GM04503 (cell line): Measurements from ENCODE around the gene HCST.

Experiments
- DNase-seq: peaks from one replicate; pipeline ENCODE4 v3.0.0-alpha.2; 2012; ENCODE audit warnings: low read depth

HCST gene

DNA sequence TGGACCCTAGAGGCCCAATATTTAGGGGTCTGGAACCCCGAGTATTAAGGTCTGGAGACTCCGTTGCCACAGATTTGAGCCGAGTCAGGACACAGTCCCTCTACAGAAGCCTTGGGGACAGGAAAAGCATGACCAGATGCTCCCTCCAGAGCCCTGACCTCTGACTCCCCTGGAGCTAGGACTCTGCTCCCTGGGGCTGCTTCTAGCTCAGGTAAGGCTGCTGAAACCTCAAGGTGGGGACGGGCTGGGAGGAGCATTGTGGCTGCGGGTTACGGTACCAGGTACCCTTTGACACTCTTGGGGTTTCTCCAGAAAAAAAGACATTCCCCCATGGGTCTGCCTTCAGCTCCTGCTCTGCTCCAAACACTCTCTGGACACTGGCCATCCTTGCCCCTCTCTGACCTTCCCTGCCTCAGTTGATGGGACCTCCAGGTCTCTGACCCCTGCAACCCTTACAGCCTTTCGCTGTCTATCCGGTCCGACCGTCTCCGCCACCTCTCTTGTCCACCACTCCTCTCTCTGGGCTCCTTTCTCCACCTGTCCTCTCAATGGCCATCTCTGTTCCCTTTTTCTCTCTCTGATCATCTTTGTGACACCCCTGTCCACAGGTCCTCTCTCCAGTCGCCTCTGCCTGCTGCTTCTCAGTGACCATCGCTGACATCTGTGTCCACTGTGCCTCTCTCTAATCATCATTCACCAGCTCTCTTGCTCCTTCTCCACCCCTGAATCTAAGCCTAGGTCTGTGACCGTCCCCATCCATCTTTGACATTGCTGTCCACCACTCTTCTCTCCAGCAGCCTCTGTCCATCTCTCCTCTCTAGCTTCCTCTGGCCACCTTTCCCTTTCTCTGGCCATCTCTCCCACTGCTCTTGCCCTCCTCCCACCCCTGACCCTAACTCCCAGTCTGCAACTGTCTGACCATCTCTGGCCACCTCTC lies 35.3 kb downstream of the HCST start:
- no peak for DNase-seq

DNA sequence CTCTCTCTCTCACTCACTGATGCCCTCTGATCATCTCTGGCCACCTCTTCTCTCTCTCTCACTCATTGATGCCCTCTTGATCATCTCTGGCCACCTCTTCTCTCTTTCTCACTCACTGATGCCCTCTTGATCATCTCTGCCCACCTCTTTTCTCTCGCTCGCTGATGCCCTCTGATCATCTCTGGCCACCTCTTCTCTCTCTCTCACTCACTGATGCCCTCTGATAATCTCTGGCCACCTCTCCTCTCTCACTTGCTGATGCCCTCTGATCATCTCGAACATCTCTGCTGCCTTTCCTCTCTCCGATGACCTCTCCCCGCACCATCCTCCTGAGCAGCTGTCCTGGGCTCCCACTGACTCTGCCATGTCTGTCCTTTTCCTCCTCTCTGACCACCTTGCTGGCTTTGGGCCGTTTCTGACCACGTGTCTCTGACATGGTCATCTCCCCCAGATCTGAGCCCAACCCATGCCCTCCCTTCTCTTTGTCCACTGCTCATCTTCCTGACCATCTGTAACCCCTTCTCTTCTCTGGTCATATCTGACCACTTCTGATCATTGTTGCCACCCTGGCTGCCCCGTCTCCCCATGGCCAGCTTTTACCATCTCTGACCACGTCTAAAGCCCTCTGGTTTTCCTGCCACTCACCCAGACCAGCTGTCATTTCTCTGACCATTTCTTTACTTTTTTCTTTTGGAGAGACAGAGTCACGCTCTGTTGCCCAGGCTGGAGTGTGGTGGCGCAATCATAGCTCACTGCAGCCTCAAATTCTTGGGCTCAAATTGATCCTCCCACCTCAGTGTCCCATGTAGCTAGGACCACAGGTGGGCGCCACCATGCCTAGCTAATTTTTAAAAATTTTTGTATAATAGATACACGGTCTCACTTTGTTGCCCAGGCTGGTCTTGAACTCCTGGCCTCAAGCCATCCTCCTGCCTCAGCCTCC lies 36.2 kb downstream of the HCST start:
- no peak for DNase-seq

DNA sequence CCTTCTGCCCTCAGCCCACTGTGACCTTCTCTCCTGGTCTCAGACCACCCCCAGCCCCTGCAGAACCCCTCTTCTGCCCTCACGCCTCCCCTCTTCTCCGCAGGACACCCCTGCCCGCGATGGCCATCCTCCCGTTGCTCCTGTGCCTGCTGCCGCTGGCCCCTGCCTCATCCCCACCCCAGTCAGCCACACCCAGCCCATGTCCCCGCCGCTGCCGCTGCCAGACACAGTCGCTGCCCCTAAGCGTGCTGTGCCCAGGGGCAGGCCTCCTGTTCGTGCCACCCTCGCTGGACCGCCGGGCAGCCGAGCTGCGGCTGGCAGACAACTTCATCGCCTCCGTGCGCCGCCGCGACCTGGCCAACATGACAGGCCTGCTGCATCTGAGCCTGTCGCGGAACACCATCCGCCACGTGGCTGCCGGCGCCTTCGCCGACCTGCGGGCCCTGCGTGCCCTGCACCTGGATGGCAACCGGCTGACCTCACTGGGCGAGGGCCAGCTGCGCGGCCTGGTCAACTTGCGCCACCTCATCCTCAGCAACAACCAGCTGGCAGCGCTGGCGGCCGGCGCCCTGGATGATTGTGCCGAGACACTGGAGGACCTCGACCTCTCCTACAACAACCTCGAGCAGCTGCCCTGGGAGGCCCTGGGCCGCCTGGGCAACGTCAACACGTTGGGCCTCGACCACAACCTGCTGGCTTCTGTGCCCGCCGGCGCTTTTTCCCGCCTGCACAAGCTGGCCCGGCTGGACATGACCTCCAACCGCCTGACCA lies 37.2 kb downstream of the HCST start:
- no peak for DNase-seq

DNA sequence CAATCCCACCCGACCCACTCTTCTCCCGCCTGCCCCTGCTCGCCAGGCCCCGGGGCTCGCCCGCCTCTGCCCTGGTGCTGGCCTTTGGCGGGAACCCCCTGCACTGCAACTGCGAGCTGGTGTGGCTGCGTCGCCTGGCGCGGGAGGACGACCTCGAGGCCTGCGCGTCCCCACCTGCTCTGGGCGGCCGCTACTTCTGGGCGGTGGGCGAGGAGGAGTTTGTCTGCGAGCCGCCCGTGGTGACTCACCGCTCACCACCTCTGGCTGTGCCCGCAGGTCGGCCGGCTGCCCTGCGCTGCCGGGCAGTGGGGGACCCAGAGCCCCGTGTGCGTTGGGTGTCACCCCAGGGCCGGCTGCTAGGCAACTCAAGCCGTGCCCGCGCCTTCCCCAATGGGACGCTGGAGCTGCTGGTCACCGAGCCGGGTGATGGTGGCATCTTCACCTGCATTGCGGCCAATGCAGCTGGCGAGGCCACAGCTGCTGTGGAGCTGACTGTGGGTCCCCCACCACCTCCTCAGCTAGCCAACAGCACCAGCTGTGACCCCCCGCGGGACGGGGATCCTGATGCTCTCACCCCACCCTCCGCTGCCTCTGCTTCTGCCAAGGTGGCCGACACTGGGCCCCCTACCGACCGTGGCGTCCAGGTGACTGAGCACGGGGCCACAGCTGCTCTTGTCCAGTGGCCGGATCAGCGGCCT lies 37.9 kb downstream of the HCST start:
- DNase-seq, result no peak

DNA sequence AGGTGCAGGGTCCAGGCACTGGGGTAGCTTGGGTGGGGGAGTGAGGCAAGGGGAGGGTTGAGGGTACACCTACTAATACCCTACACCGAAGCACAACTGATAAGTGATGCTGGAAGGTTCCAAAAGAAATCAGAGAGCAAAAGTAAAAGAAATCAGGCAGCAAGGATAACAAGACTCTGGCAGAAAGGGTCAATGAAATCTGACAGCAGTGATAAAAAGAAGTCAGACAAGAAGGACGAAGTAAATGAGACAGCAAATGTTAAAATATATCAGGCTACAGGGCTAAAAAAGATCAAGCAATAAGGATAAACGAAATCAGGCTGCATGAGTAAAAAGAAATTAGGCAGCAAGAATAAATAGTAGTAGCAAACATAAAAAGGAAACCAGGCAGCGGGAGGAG lies 38.5 kb downstream of the HCST start:
- DNase-seq, result no peak

DNA sequence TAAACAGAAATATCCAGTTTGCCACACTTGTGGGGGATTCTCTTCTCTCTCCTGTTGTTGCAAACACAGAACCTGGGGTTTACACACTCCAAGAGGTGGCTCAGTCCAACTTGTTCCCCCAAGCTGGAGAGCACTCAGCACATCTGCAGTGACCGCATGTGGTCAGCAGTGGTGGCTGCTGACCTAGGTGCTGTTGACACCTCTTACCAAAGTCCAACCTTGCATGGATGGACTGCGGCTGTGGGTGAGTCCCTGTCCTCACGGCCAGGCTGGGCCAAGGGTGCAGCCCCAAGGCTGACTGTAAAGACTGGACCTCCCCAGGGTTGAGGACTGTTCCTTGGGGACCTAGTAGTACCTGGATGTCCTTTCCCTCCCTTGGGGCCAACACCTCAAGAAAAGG lies 39.9 kb downstream of the HCST start:
- DNase-seq, result no peak

DNA sequence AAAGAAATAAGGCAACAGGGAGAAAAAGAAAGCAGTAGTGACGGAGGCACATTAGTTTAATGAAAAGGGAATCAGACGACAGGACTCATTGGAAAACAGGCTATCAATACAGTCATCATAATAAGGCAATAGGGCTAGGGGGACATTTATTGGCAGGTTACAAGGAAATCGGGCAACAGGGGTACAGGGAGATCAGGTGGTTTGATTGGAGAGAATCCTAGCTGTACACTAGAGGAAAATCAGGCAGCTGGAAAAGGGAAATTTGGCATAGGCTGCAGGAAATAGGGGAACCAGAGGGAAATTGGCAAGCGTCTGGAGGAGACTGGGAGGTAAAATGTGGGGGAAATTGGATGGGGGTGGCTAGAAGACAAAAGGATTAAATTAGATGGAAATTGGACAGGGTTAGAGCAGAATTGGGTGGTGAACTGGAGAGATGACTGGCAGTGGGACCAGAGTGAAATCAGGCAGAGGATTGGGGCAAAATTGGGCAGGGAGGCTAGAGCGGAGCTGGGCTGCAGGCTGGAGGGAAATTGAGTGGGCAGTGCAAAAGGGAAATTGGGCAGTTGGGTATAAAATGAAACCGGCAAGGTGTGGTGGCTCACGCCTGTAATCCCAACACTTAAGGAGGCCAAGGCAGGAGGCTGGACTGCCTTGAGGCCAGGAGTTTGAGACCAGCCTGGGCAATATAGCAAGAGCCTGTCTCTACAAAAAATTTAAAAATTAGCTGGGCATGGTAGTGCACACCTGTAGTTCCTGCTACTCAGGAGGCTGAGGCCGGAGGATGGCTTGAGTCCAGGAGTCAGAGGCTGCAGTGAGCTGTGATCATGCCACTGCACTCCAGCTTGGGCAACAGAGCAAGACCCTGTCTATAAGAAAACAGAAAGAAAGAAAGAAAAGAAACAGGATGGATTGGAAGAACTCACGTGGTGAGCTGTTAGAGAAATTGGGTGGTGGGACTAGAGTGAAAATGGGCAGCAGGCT lies 41.3 kb downstream of the HCST start:
- no peak for DNase-seq

DNA sequence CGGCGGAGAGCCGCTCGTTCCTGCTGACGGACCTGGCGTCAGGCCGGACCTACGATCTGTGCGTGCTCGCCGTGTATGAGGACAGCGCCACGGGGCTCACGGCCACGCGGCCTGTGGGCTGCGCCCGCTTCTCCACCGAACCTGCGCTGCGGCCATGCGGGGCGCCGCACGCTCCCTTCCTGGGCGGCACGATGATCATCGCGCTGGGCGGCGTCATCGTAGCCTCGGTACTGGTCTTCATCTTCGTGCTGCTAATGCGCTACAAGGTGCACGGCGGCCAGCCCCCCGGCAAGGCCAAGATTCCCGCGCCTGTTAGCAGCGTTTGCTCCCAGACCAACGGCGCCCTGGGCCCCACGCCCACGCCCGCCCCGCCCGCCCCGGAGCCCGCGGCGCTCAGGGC lies 42.2 kb downstream of the HCST start:
- DNase-seq, result no peak

DNA sequence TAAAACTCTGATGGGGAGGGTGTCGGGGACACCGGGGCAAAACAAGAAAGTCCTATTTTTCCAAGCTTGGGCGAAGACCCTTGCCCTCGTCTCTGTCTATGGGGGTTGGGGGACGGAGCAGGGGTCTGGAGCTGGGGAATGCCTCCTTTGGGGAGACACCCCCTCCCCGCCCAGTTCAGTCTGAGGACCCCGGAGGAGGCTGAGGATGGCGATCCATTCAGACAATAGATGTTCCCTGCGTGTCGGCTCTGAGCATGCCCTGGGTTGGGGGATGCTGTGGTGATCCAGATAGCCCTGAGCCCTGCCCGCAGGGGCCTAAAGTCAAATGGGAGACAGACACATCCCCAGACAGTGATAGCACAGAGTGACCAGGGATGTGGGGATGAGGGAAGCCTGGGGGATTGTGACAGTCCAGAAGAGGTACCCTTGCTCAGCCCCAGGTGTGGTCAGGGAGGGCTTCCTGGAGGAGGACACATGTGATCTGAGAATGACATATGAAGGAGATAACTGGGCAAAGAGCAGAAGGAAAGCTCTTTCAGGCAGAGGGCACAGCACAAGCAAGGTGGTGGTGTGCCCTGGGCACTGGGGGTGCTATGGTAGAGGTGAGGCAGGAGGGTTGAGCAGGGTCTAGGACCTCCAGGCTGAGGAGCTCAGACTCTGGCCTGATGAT lies 42.9 kb downstream of the HCST start:
- DNase-seq, result no peak

DNA sequence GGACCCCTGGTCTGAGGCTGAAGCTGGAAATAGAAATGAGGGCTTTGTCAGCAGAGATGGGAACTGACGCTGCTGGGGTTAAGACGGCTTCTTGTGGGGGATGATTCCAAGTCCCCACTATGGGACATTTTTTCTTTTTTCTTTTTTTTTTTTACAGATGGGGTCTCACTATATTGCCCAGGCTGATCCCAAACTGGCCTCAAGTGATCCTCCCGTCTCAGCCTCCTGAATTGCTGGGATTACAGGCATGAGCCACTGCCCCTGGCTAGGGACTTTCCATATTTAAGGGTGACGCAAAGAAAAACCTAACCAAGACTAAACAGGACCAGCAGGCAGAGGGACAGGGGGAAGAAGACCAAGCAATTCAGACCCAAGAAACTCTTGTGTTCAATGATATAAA lies 43.9 kb downstream of the HCST start:
- no peak for DNase-seq

DNA sequence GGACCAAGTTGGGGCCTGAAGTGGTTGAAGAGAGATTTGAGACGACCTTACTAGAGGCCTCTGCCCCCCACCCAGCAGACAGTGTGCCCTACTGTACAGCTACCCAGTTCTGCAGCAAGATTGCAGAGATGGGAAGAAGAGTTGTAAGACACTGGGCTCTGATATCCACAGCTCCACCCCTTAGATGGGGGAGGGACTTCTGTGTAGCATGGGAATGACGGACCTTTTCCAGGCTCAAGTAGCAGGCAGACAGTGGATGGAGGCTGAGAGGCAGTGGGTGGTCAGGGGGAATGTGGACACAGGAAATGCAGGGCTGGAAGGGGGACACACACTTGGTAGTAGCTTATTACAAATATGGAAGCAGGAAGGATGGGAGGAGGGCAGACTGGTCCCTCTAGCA lies 46.8 kb downstream of the HCST start:
- DNase-seq, result no peak
